GM20000 (cell line): ENCODE data around the gene SLC39A2.

Experiments
- DNase-seq: peaks from one replicate; pipeline ENCODE4 v3.0.0; 2012; ENCODE audit warnings: low spot score
- CTCF ChIP-seq: IDR thresholded peaks from 2 replicates; pipeline ENCODE4 v1.5.1; 2012; ENCODE audit warnings: mild to moderate bottlenecking, control low read depth; ENCODE audit errors: extremely low read depth, missing control alignments

Gene SLC39A2

GRCh38 chr14:21017528-21018245, 18.6 kb downstream of the SLC39A2 start:
- no peak for TF ChIP-seq CTCF
- DNase-seq = no peak

- TF ChIP-seq CTCF = no peak
- DNase-seq = no peak
These were observed 19.2 kb downstream of the SLC39A2 start for GRCh38 chr14:21018286-21018685.

DNA sequence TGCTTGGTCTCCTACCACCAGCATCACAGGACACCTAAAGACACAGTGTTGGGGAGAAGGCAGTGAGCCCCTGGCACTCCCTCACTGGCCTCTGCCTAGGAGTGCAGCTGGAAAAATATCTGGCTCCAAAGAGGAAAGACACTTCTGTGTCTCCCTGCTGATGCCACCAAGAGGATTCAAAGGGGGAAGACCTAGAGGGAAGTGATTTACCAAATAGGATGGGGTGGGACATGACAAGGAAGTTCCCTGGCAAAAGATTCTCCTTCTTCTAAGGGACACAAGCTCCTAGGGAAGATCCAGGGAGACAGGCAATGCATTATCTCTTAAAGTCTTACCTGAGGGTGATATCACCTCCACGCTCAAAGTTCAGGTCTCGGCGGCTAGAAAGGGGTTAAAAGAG, 19.7 kb downstream of the SLC39A2 start:
- DNase-seq = no peak
- TF ChIP-seq CTCF = no peak

GRCh38 chr14:21019366-21019765, 20.3 kb downstream of the SLC39A2 start:
- no peak for TF ChIP-seq CTCF
- DNase-seq = no peak

- no peak for DNase-seq
These were observed 22.0 kb downstream of the SLC39A2 start for GRCh38 chr14:21020977-21021545.

DNA sequence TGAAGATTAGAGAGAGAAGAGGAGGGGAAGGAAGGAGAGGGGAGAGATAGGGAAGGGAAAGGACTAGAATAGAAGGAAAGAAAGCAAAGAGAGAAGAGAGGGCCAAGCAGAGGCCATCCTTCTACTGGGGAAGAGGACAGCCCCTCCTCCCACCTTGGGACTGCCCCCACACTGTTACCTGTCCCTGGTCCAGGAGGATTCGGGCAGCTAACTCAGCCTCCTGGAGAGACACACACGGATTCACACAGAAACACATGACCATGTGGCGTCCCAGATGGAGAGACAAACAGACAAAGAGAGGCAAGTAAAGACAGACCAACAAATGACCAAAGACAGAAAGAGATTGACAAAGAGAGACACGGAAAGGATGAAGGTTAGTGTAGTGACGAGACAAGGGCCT, 23.6 kb downstream of the SLC39A2 start:
- TF ChIP-seq CTCF = no peak
- no peak for DNase-seq

More at GRCh38 chr14:21020977-21021545, 22.0 kb downstream of the SLC39A2 start:
- TF ChIP-seq CTCF = no peak

- no peak for DNase-seq
- TF ChIP-seq CTCF = no peak
These were observed 24.1 kb downstream of the SLC39A2 start for GRCh38 chr14:21023174-21023573.
